ENCODE results near the gene KCNMB3.

The KCNMB3 gene, protein sequence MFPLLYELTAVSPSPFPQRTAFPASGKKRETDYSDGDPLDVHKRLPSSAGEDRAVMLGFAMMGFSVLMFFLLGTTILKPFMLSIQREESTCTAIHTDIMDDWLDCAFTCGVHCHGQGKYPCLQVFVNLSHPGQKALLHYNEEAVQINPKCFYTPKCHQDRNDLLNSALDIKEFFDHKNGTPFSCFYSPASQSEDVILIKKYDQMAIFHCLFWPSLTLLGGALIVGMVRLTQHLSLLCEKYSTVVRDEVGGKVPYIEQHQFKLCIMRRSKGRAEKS

DNA sequence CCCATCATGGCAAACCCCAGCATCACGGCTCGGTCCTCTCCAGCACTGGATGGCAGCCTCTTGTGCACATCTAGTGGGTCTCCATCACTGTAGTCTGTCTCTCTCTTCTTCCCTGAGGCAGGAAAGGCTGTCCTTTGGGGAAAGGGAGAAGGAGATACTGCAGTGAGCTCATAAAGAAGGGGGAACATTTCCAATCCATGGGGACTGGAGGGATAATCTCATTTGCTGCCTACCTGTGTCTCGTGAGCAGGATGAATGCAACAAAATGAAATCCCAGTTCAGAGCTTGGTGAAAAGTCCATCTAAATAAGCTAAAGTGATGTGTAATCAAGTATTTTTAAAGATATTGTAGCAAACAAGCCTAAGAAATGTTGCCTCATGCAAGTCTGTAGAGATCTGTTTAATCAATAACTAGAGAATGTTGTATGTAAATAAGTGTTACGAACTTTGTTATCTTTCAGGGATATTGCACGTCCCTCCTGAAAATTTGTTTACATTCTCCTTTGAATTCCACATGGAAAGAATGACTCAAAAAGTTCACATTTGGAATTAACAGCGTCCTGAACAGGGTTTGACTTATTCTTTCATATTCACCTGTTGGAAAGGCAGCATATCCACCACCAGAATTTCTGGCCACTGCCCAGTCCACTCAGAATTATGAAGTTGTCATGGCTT lies at the start of gene KCNMB3:
TSS of gene KCNMB3 (minus strand) at position 312 of the 674 bp plus-strand sequence. CDS start at position 188, 124 bp downstream.
- TF ChIP-seq, protein P1, sequence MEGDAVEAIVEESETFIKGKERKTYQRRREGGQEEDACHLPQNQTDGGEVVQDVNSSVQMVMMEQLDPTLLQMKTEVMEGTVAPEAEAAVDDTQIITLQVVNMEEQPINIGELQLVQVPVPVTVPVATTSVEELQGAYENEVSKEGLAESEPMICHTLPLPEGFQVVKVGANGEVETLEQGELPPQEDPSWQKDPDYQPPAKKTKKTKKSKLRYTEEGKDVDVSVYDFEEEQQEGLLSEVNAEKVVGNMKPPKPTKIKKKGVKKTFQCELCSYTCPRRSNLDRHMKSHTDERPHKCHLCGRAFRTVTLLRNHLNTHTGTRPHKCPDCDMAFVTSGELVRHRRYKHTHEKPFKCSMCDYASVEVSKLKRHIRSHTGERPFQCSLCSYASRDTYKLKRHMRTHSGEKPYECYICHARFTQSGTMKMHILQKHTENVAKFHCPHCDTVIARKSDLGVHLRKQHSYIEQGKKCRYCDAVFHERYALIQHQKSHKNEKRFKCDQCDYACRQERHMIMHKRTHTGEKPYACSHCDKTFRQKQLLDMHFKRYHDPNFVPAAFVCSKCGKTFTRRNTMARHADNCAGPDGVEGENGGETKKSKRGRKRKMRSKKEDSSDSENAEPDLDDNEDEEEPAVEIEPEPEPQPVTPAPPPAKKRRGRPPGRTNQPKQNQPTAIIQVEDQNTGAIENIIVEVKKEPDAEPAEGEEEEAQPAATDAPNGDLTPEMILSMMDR (IDR thresholded peaks at IDR 0.05; ENCODE audit: insufficient read depth, low read depth, low read length, missing control alignments): no peak
- DNase-seq (ENCODE audit: low read depth): no peak
- no peak within 1 kb of the TSS for H3K4me3 ChIP-seq (ENCODE audit: low read depth, low read length)

DNA sequence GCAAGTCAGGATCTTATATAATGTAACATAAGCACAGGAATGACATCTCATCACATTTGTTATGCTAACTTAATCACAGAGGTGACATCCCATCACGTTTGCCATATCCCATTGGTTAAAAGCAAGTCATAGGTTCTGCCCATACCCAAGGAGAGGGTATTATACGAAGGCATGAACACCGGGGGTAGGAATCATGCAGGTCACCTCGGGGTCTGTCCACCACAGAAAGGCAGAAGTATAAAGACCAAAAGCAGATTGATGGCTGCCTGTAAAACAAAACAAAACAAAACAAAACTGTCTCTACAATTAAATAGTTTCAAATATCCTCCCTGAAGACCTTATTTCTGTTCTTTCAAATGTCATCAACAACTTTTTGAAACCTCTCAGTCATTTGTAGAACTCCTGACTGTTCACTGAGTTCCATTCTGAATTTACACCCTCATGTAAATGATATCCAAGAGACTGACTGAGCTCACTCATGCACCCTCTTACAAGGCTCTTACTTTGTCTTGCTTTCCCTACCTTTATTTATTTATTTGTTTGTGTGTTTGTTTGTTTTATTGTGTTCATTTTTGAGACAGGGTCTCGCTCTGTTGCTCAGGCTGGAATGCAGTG lies 49.2 kb upstream of the KCNMB3 start:
- peak; percentile 52 for DNase-seq (ENCODE audit: low read depth)
- TF ChIP-seq, protein P1 (IDR thresholded peaks at IDR 0.05; ENCODE audit: insufficient read depth, low read depth, low read length, missing control alignments): no peak
- no peak overlapping the region for H3K4me3 ChIP-seq (ENCODE audit: low read depth, low read length)

DNA sequence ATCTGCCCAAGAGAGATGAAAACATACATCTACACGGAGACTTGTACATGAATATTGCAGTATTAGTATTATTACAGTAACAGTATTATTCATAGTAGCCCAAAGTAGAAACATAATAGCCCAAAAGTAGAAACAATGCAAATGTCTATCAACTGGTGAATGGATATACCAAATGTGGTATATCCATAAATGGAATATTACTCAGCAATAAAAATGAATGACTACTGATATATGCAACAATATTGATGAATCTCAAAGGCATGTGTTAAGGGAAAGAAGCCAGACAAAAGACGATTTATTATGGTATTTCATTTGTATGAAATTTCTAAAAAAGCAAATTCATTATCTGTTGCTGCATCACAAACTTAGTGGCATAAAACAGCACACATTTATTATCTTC lies 48.4 kb upstream of the KCNMB3 start:
- TF ChIP-seq, protein P1 (IDR thresholded peaks at IDR 0.05; ENCODE audit: insufficient read depth, low read depth, low read length, missing control alignments): no peak
- no peak for DNase-seq (ENCODE audit: low read depth)
- no peak overlapping the region for H3K4me3 ChIP-seq (ENCODE audit: low read depth, low read length)

DNA sequence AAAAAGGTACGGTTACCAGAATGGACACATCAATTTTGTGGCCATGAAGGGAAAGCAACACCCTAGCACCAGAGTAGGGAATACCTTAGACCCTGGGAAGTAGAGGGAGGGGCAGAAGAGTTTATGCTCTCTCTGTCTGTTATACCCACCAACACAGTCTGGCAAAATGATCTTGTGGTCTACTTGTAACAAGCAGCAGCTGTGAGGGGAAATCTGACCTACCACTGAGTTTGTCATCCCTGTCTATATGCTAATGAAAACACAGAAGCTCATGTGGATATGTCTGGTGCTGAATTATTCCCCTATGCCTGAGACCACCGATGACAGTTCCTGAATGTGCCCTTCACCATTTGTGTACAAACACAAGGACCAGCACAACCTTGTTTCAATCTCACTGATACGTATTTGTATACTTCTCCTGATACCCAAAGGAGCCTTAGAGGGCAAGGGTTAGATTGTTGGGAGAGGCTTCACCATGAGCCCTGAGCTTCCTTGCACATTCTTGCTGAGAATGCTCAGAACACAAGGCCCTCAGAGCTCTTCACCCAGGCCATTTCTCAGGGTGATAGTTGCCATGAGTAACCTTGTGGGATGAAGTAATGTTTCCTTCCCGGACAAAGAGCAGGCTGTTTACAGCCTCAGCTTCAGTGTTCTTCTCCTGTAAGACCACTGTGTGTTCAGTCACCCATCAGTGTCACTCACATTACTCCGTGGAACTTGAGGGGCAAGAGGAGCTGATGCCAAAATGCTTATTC lies 47.2 kb upstream of the KCNMB3 start:
- no peak overlapping the region for H3K4me3 ChIP-seq (ENCODE audit: low read depth, low read length)
- TF ChIP-seq, protein P1 (IDR thresholded peaks at IDR 0.05; ENCODE audit: insufficient read depth, low read depth, low read length, missing control alignments): no peak
- no peak for DNase-seq (ENCODE audit: low read depth)

DNA sequence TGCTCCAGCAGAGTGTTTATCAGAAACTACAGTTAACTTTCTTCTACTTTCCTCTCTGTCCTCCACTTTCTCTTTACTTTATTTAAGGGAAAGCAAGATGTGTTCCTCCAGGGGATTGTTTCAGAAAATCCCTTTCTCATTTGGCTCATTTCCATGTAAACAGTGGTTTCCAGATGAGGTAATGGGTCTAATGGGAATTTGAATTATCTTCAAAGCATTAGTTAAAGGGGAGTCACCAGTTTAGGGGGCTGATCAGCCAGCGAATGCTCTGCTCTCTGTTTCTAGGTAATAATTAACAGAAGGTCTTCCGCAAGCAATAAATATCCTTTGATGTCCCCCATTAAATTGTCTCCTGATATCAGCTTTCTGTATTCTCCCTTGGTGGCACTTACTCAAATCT lies 41.5 kb upstream of the KCNMB3 start:
- no peak for DNase-seq (ENCODE audit: low read depth)
- no peak overlapping the region for H3K4me3 ChIP-seq (ENCODE audit: low read depth, low read length)
- TF ChIP-seq, protein P1 (IDR thresholded peaks at IDR 0.05; ENCODE audit: insufficient read depth, low read depth, low read length, missing control alignments): no peak

DNA sequence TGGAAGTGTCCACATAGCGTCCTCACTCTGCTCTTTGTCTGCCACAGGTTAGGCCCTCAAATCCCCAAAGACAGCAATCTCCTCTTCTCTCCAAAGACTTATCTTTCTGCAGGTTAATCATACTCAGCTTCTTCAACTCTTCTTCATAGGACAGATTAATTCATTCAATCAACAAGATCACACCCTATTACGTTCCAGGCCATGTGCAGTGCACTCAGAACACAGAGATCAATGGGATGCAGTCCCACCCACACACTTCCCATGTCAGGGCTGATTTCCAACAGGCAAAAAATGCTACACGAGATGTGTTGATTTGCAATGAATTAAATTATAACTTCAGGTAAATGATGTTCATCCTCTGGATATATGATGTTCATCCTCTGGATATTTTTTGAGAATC lies 38.4 kb upstream of the KCNMB3 start:
- H3K4me3 ChIP-seq (ENCODE audit: low read depth, low read length): no peak overlapping the region
- TF ChIP-seq, protein P1 (IDR thresholded peaks at IDR 0.05; ENCODE audit: insufficient read depth, low read depth, low read length, missing control alignments): no peak
- DNase-seq (ENCODE audit: low read depth): no peak

All from GM12865 (cell line).